ENCODE measurements around the gene FBXL19.

- TF ChIP-seq MAX (IDR thresholded peaks at IDR 0.05; ENCODE audit: low read depth, low read length) (no peak), CTCF (IDR thresholded peaks at IDR 0.05; ENCODE audit: low read depth, low read length) (no peak), MYC (IDR thresholded peaks at IDR 0.05; ENCODE audit: low read depth, low read length) (no peak), POLR2A (IDR thresholded peaks at IDR 0.05; ENCODE audit: extremely low read depth, insufficient read length) (no peak)
Measured at GRCh38 chr16:30925995-30926811, 2.8 kb downstream of the FBXL19 start.

Measured in NB4 (cell line).